Naive thymus-derived CD4-positive, alpha-beta T cell (primary cell): ENCODE results near the gene GRAMD1B. TPM values are rescaled to one million over a fixed set of nuclear protein-coding genes. Genes with fewer than 3 reads are reported as not detected.
"Not testable (repeated sequence)": the region's sequence is repeated elsewhere in the genome, so short reads cannot be mapped to it uniquely, and the experiment has no call there.

ENCODE experiments used
- ATAC-seq: fragments of 150-1000 bp; cut with Tn5 transposase; 2 replicates; pipeline ENCODE4 v1.10.0; 2021; ENCODE audit warnings: mild to moderate bottlenecking, moderate library complexity
- CTCF ChIA-PET: fragments of 350-600 bp; sonication (Branson Sonifier 250); formaldehyde crosslinking; loops from one replicate; lab custom pipeline; 2021; ENCODE audit warnings: antibody characterized with exemption; lab: Charles Lee
- POLR2A ChIA-PET: fragments of 350-600 bp; sonication (Branson Sonifier 250); formaldehyde crosslinking; loops from one replicate; lab custom pipeline; 2021; ENCODE audit warnings: antibody characterized with exemption, inconsistent platforms; lab: Charles Lee
- DNase-seq, 9 donors: peaks; one replicate each; pipeline versions ENCODE4 v3.0.0 to v3.0.0-alpha.2; 2020 to 2022; ENCODE audit warnings: mixed read lengths in 1 of 9
- H3K27ac ChIP-seq: one replicate; pipeline ENCODE4 v1.7.0; 2013; ENCODE audit warnings: mild to moderate bottlenecking, low read depth, low read length, moderate library complexity
- H3K27me3 ChIP-seq, 2 donors: one replicate each; pipeline ENCODE4 v1.7.0; 2013; ENCODE audit warnings: low read length in 2 of 2, mild to moderate bottlenecking in 2 of 2, moderate library complexity in 2 of 2; ENCODE audit not compliant: control insufficient read depth in 2 of 2, insufficient read depth in 2 of 2
- H3K36me3 ChIP-seq, 3 experiments: 1 replicate in 2 of 3; 2 replicates in 1 of 3; pipeline ENCODE4 v1.7.0; 2013; ENCODE audit warnings: low read length in 3 of 3, mild to moderate bottlenecking in 3 of 3, moderate library complexity in 1 of 3; ENCODE audit not compliant: insufficient read depth in 3 of 3, control insufficient read depth in 2 of 3
- H3K4me1 ChIP-seq, 2 donors: one replicate each; pipeline ENCODE4 v1.7.0; 2013; ENCODE audit warnings: low read length in 2 of 2, mild to moderate bottlenecking in 2 of 2, moderate library complexity in 1 of 2; ENCODE audit not compliant: control insufficient read depth in 2 of 2, insufficient read depth in 2 of 2
- H3K4me3 ChIP-seq: 2 replicates; pipeline ENCODE4 v1.7.0; 2013; ENCODE audit warnings: mild to moderate bottlenecking, low read length
- H3K9me3 ChIP-seq, 3 experiments: 1 replicate in 2 of 3; 2 replicates in 1 of 3; pipeline ENCODE4 v1.7.0; 2013; ENCODE audit warnings: low read length in 3 of 3; ENCODE audit not compliant: control insufficient read depth in 2 of 3
- H3K27ac Mint-ChIP-seq, 9 donors: one replicate each; pipeline ENCODE4 v1.8.0; 2020 to 2022; ENCODE audit warnings: mixed read lengths in 9 of 9, mild to moderate bottlenecking in 8 of 9, moderate library complexity in 5 of 9, inconsistent platforms in 2 of 9
- H3K27me3 Mint-ChIP-seq, 5 donors: one replicate each; pipeline ENCODE4 v1.8.0; 2021 to 2022; ENCODE audit warnings: mixed read lengths in 5 of 5, mild to moderate bottlenecking in 1 of 5
- H3K36me3 Mint-ChIP-seq, 5 donors: one replicate each; pipeline ENCODE4 v1.8.0; 2020 to 2022; ENCODE audit warnings: mixed read lengths in 5 of 5, mild to moderate bottlenecking in 3 of 5, inconsistent platforms in 1 of 5
- H3K4me1 Mint-ChIP-seq, 7 donors: one replicate each; pipeline ENCODE4 v1.8.0; 2020 to 2022; ENCODE audit warnings: mixed read lengths in 7 of 7, mild to moderate bottlenecking in 3 of 7, inconsistent platforms in 1 of 7
- H3K4me3 Mint-ChIP-seq, 10 donors: one replicate each; pipeline ENCODE4 v1.8.0; 2020 to 2022; ENCODE audit warnings: mild to moderate bottlenecking in 10 of 10, mixed read lengths in 10 of 10, moderate library complexity in 6 of 10, inconsistent platforms in 2 of 10
- H3K9me3 Mint-ChIP-seq, 11 donors: one replicate each; pipeline ENCODE4 v1.8.0; 2020 to 2022; ENCODE audit warnings: mixed read lengths in 11 of 11, mild to moderate bottlenecking in 4 of 11, inconsistent platforms in 1 of 11, moderate library complexity in 1 of 11
- intact Hi-C, 2 donors: fragments of 100-400 bp; cut with micrococcal nuclease; formaldehyde crosslinking; loops; one replicate each; pipeline ENCODE4 v1.15.1; 2023
- polyA plus RNA-seq, 2 donors: library from polyadenylated mRNA; unstranded; fragments of 300-500 nt; fragmentation: Illumina TruSeq; gene quantifications; one replicate each; pipeline ENCODE4 v1.2.3, GENCODE V29; 2021
- total RNA-seq, 6 experiments: library from RNA in 5 of 6; stranded (reverse) in 5 of 6; gene quantifications; 1 replicate in 5 of 6; 2 replicates in 1 of 6; pipeline ENCODE4 v1.2.3 and lab custom pipeline; 2021 to 2026

Gene GRAMD1B
- total and polyA plus RNA-seq, 7 experiments from 2014 or later = 1.7 to 88.9 (median 10.0) TPM

- Mint-ChIP-seq H3K27ac (peak overlapping the region in 4 of 9 donors; percentile 2 to 94 (median 30)), H3K4me3 (peak overlapping the region in 2 of 10 donors; percentile 9 to 73), H3K4me1 (peaks cover 10 to 87% (median 36%) of the 10 kb centered on the region in 7 donors), H3K9me3 (no peaks in the 10 kb centered on the region), H3K27me3 (no peaks in the 10 kb centered on the region), H3K36me3 (peaks cover 0 to 44% (median 0%) of the 10 kb centered on the region in 5 donors)
- POLR2A ChIA-PET = no interaction called here
- no peak for ATAC-seq
- no peak overlapping the region for H3K4me3 ChIP-seq
- no peaks in the 10 kb centered on the region for H3K27me3 ChIP-seq
- no peak overlapping the region for H3K27ac ChIP-seq
- intact Hi-C loops = loop anchor here in 1 of 2 donors (1.0 to 5.0 kb wide), 7 partner anchors 24 to 712 kb away; partner anchors contain the start of genes GRAMD1B and HSPA8
- no peak for DNase-seq
- H3K4me1 ChIP-seq = peaks cover 4 to 22% of the 10 kb centered on the region in 2 donors
- no peaks in the 10 kb centered on the region for H3K9me3 ChIP-seq
- H3K36me3 ChIP-seq = no peaks in the 10 kb centered on the region
- CTCF ChIA-PET = no interaction called here
Observed at GRCh38 chr11:123454796-123455195, 24.7 kb downstream of the GRAMD1B start.

- Mint-ChIP-seq H3K27ac (peak overlapping the region in 5 of 9 donors; percentile 83 to 93 (median 85)), H3K4me1 (peaks cover 10 to 83% (median 36%) of the 10 kb centered on the region in 7 donors), H3K36me3 (peaks cover 0 to 46% (median 0%) of the 10 kb centered on the region in 5 donors), H3K4me3 (peak overlapping the region in 6 of 10 donors; percentile 6 to 63 (median 37))
- peaks cover 4 to 22% of the 10 kb centered on the region in 2 donors for H3K4me1 ChIP-seq
- H3K36me3 ChIP-seq, H3K27me3 Mint-ChIP-seq, ATAC-seq, H3K27ac ChIP-seq, H3K9me3 Mint-ChIP-seq, H3K4me3 ChIP-seq, H3K9me3 ChIP-seq, intact Hi-C loops, DNase-seq, H3K27me3 ChIP-seq: not testable (repeated sequence)
- ChIA-PET POLR2A (interaction anchor here (1.0 kb wide), 1 partner anchor 22 kb away, joined by 7 read pairs; no protein-coding TSS in a partner anchor), CTCF (interaction anchor here (1.3 kb wide), 1 partner anchor 49 kb away, joined by 6 read pairs; no protein-coding TSS in a partner anchor)
Observed at GRCh38 chr11:123456448-123456847, 26.4 kb downstream of the GRAMD1B start.

- no peaks in the 10 kb centered on the region for H3K27me3 ChIP-seq
- intact Hi-C loops = no loop called here
- Mint-ChIP-seq H3K27ac (peak overlapping the region; percentile 12 to 93 (median 83)), H3K4me1 (peaks cover 10 to 82% (median 36%) of the 10 kb centered on the region in 7 donors), H3K36me3 (peaks cover 0 to 49% (median 0%) of the 10 kb centered on the region in 5 donors), H3K9me3 (no peaks in the 10 kb centered on the region), H3K27me3 (no peaks in the 10 kb centered on the region), H3K4me3 (peak overlapping the region in 7 of 10 donors; percentile 17 to 77 (median 58))
- peak overlapping the region; percentile 23 for H3K27ac ChIP-seq
- no peak overlapping the region for H3K4me3 ChIP-seq
- ChIA-PET POLR2A (interaction anchor here (0.6 to 1.0 kb wide), 2 partner anchors 23 to 428 kb away, joined by 3 to 7 read pairs; no protein-coding TSS in a partner anchor), CTCF (interaction anchor here (1.3 kb wide), 1 partner anchor 50 kb away, joined by 6 read pairs; no protein-coding TSS in a partner anchor)
- no peaks in the 10 kb centered on the region for H3K9me3 ChIP-seq
- DNase-seq (peak in 4 of 9 donors; percentile 6 to 26 (median 11)), ATAC-seq (peak; percentile 82)
- H3K36me3 ChIP-seq = no peaks in the 10 kb centered on the region
- H3K4me1 ChIP-seq = peaks cover 4 to 22% of the 10 kb centered on the region in 2 donors
Observed at GRCh38 chr11:123457187-123457770, 27.2 kb downstream of the GRAMD1B start.

- Histone ChIP-seq H3K27me3 (no peaks in the 10 kb centered on the region), H3K4me1 (peaks cover 4 to 22% of the 10 kb centered on the region in 2 donors), H3K4me3 (no peak overlapping the region), H3K9me3 (no peaks in the 10 kb centered on the region), H3K27ac (no peak overlapping the region), H3K36me3 (no peaks in the 10 kb centered on the region)
- intact Hi-C loops = no loop called here
- Mint-ChIP-seq H3K4me1 (peaks cover 13 to 79% (median 36%) of the 10 kb centered on the region in 7 donors), H3K27ac (peak overlapping the region in 3 of 9 donors; percentile 13 to 60 (median 31)), H3K27me3 (no peaks in the 10 kb centered on the region), H3K36me3 (peaks cover 0 to 50% (median 2%) of the 10 kb centered on the region in 5 donors), H3K9me3 (no peaks in the 10 kb centered on the region), H3K4me3 (peak overlapping the region in 2 of 10 donors; percentile 25 to 33)
- DNase-seq (no peak), ATAC-seq (no peak)
- ChIA-PET CTCF (no interaction called here), POLR2A (no interaction called here)
Observed at GRCh38 chr11:123458501-123458900, 28.4 kb downstream of the GRAMD1B start.

GRCh38 chr11:123460012-123460700 is 30.1 kb downstream of the GRAMD1B start:
- H3K27me3 Mint-ChIP-seq = no peaks in the 10 kb centered on the region
- no peaks in the 10 kb centered on the region for H3K36me3 ChIP-seq
- no peak overlapping the region for H3K4me3 Mint-ChIP-seq
- H3K27ac Mint-ChIP-seq = peak overlapping the region in 1 of 9 donors; percentile 21
- no peaks in the 10 kb centered on the region for H3K9me3 ChIP-seq
- intact Hi-C loops = no loop called here
- H3K4me1 Mint-ChIP-seq = peaks cover 14 to 75% (median 24%) of the 10 kb centered on the region in 7 donors
- peaks cover 4 to 17% of the 10 kb centered on the region in 2 donors for H3K4me1 ChIP-seq
- H3K36me3 Mint-ChIP-seq = peaks cover 0 to 50% (median 3%) of the 10 kb centered on the region in 5 donors
- no peaks in the 10 kb centered on the region for H3K27me3 ChIP-seq
- H3K4me3 ChIP-seq = no peak overlapping the region
- ATAC-seq (no peak), DNase-seq (no peak)
- ChIA-PET CTCF (no interaction called here), POLR2A (no interaction called here)
- H3K27ac ChIP-seq = no peak overlapping the region
- H3K9me3 Mint-ChIP-seq = peaks cover 0 to 2% (median 0%) of the 10 kb centered on the region in 11 donors

- Histone ChIP-seq H3K27ac (no peak overlapping the region), H3K4me3 (no peak overlapping the region), H3K27me3 (no peaks in the 10 kb centered on the region), H3K9me3 (no peaks in the 10 kb centered on the region), H3K36me3 (no peaks in the 10 kb centered on the region), H3K4me1 (peaks cover 4 to 9% of the 10 kb centered on the region in 2 donors)
- peaks cover 0 to 2% (median 0%) of the 10 kb centered on the region in 11 donors for H3K9me3 Mint-ChIP-seq
- H3K36me3 Mint-ChIP-seq = peaks cover 0 to 43% (median 3%) of the 10 kb centered on the region in 5 donors
- ChIA-PET POLR2A (no interaction called here), CTCF (interaction anchor here (1.4 kb wide), 1 partner anchor 54 kb away, joined by 6 read pairs; no protein-coding TSS in a partner anchor)
- no peaks in the 10 kb centered on the region for H3K27me3 Mint-ChIP-seq
- DNase-seq = no peak
- intact Hi-C loops = no loop called here
- peaks cover 14 to 73% (median 18%) of the 10 kb centered on the region in 7 donors for H3K4me1 Mint-ChIP-seq
- H3K4me3 Mint-ChIP-seq = no peak overlapping the region
- no peak overlapping the region for H3K27ac Mint-ChIP-seq
- ATAC-seq = no peak
Observed at GRCh38 chr11:123461164-123461563, 31.1 kb downstream of the GRAMD1B start.
